Progenitor cell of endocrine pancreas (in vitro differentiated cells): ENCODE results near the gene MTX1. TPM values are rescaled to one million over a fixed set of nuclear protein-coding genes. Genes with fewer than 3 reads are reported as not detected.
"Not testable (repeated sequence)": the region's sequence is repeated elsewhere in the genome, so short reads cannot be mapped to it uniquely, and the experiment has no call there.

Experiments used
- DNase-seq: peaks from one replicate; pipeline ENCODE4 v3.0.0; 2021; ENCODE audit warnings: low spot score; ENCODE audit not compliant: unreplicated experiment
- H3K27ac Mint-ChIP-seq: 2 replicates; pipeline ENCODE4 v1.8.0; 2021; ENCODE audit warnings: mild to moderate bottlenecking, moderate library complexity, mixed read lengths
- H3K27me3 Mint-ChIP-seq: 2 replicates; pipeline ENCODE4 v1.8.0; 2021; ENCODE audit warnings: mixed read lengths
- H3K36me3 Mint-ChIP-seq: 2 replicates; pipeline ENCODE4 v1.8.0; 2022; ENCODE audit warnings: mixed read lengths; ENCODE audit not compliant: insufficient read depth
- H3K4me1 Mint-ChIP-seq: 2 replicates; pipeline ENCODE4 v1.8.0; 2021; ENCODE audit warnings: low read depth, mixed read lengths
- H3K4me3 Mint-ChIP-seq: 2 replicates; pipeline ENCODE4 v1.8.0; 2021; ENCODE audit warnings: low read depth, mild to moderate bottlenecking, moderate library complexity, mixed read lengths
- H3K9me3 Mint-ChIP-seq: 2 replicates; pipeline ENCODE4 v1.8.0; 2021; ENCODE audit warnings: low read depth, mixed read lengths
- total RNA-seq: library from RNA; stranded (reverse); gene quantifications from 2 replicates; pipeline ENCODE4 v1.2.1, GENCODE V29; 2021
- TF ChIP-seq, protein P1 (sequence below): fragments of 200-600 bp; sonication (generic); IDR thresholded peaks from one replicate; pipeline ENCODE4 v1.5.0; 2021; ENCODE audit warnings: antibody characterized with exemption, mild to moderate bottlenecking; ENCODE audit not compliant: unreplicated experiment

Gene MTX1
- total RNA-seq, 1 donor from 2014 or later, result 38.7 TPM

DNA sequence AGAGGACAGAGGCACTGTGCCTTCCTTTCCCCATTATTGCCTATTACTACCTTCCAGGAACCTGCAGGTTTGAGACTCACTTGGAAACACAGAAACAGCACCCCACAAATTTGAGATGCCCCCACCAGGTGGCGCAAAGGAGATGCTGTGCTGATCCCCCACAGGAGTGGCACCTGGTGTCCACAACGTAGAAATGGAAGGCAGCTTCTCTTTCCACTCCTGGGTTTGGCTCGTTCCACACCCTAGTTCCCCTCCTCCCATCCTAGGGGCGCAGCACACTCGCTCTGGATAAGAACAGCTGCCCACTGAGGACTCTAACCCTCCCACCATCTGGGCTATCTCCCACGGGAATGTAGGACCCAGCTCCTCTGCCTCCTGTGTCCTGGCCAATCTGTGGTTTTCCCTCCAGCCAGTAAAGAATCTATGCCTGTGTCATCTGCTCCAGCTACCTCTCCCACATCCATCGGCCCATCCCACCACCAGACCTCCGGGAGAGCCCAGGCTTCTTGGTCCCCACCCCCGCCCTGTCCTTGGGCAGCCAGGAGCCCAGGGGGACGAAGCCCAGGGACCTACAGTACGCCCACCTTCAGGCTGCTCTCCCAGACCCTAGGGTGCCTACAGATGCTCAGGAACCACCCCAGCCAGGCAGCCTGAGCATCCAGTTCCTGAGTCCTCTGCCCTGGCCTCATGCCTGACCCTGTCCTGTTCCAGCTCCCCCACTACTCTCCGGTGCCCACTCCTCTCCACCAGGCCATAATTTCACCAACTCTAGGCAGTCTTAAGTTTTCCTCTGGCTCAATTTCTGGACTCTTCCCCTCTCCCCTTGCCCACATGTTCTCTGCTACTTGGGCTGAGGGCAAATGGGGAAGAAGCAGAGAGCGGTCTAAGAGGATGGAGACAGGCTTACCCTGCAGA is 1.3 kb upstream of the MTX1 start:
- H3K27ac Mint-ChIP-seq, result peak overlapping the region; percentile 93
- H3K4me3 Mint-ChIP-seq, result peak overlapping the region; percentile 69
- no peaks in the 10 kb centered on the region for H3K9me3 Mint-ChIP-seq
- peaks cover 5% of the 10 kb centered on the region for H3K36me3 Mint-ChIP-seq
- H3K27me3 Mint-ChIP-seq, result no peaks in the 10 kb centered on the region
- DNase-seq, result peak; percentile 77
- TF ChIP-seq, protein P1, sequence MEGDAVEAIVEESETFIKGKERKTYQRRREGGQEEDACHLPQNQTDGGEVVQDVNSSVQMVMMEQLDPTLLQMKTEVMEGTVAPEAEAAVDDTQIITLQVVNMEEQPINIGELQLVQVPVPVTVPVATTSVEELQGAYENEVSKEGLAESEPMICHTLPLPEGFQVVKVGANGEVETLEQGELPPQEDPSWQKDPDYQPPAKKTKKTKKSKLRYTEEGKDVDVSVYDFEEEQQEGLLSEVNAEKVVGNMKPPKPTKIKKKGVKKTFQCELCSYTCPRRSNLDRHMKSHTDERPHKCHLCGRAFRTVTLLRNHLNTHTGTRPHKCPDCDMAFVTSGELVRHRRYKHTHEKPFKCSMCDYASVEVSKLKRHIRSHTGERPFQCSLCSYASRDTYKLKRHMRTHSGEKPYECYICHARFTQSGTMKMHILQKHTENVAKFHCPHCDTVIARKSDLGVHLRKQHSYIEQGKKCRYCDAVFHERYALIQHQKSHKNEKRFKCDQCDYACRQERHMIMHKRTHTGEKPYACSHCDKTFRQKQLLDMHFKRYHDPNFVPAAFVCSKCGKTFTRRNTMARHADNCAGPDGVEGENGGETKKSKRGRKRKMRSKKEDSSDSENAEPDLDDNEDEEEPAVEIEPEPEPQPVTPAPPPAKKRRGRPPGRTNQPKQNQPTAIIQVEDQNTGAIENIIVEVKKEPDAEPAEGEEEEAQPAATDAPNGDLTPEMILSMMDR, result peak; percentile 79
- peaks cover 19% of the 10 kb centered on the region for H3K4me1 Mint-ChIP-seq

DNA sequence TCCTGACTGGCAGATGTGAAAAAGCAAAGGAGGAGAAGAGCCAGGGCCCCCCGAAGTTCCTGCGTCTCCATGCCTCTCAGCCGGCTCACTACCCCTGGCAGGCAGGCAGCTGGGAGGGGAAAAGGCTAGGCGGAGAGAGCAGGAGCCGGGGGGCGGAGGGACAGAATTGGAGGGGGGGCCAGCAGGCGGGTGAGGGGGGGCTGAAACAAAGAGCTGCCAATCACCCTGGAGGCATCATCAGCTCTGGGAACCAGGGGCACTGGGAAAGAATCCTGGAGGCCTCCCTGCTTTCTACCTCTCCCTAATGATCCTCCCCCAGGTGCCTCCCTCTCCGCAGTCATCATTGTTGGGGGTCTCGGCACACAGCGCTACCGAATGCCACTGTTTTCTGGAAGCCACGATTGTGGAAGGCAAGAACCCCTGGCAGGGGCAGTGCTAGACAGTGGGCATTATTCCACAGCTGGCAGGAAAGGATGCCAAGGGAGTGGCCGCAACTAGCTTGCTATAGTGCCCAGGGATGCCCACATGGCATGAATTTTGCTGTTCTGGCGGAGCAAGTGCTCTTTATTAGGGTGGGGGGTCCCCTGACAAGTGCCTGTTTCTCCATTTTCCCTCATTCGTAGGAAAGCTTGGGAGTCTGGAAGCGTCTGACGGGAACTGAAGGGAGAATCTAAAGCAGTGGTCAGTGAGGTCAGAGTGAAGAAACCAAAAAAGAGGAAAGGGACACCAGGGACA is 522 bp upstream of the MTX1 start, which contains the start of gene THBS3:
TSS of gene THBS3 (minus strand) at position 92 of the 735 bp plus-strand sequence. CDS start at position 71, 21 bp downstream.
- DNase-seq, result no peak
- H3K36me3 Mint-ChIP-seq, result peaks cover 2% of the 10 kb centered on the region
- no peaks in the 10 kb centered on the region for H3K27me3 Mint-ChIP-seq
- no peaks in the 10 kb centered on the region for H3K9me3 Mint-ChIP-seq
- TF ChIP-seq, protein P1, result no peak
- peak within 1 kb of the TSS; percentile 95 for H3K27ac Mint-ChIP-seq
- H3K4me3 Mint-ChIP-seq, result peak within 1 kb of the TSS; percentile 90
- H3K4me1 Mint-ChIP-seq, result peaks cover 19% of the 10 kb centered on the region

DNA sequence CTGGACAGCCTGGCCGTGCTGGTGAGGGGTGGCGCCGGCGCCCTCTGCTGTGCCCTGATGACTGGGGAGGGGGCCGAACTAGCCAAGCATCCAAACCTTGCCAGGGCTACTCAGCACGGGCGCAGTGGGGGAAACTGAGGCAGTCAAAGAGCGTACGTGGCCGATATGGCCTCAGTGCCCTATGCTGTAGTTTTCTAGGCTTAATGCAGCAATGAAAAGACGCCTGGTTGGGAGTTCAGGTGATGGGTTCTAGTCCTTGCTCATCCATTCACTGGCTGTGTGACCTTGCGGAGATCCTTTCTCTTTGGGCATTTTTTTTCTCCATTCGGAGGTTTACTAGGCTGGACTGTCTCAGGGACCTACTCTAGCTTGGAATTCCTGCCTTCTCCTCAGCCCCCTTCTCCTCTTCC is 822 bp downstream of the MTX1 start:
- Mint-ChIP-seq H3K9me3 (no peaks in the 10 kb centered on the region), H3K36me3 (no peaks in the 10 kb centered on the region), H3K27ac (peak overlapping the region; percentile 97), H3K27me3 (no peaks in the 10 kb centered on the region), H3K4me1 (peaks cover 19% of the 10 kb centered on the region), H3K4me3 (peak overlapping the region; percentile 90)
- TF ChIP-seq, protein P1, result no peak
- no peak for DNase-seq

DNA sequence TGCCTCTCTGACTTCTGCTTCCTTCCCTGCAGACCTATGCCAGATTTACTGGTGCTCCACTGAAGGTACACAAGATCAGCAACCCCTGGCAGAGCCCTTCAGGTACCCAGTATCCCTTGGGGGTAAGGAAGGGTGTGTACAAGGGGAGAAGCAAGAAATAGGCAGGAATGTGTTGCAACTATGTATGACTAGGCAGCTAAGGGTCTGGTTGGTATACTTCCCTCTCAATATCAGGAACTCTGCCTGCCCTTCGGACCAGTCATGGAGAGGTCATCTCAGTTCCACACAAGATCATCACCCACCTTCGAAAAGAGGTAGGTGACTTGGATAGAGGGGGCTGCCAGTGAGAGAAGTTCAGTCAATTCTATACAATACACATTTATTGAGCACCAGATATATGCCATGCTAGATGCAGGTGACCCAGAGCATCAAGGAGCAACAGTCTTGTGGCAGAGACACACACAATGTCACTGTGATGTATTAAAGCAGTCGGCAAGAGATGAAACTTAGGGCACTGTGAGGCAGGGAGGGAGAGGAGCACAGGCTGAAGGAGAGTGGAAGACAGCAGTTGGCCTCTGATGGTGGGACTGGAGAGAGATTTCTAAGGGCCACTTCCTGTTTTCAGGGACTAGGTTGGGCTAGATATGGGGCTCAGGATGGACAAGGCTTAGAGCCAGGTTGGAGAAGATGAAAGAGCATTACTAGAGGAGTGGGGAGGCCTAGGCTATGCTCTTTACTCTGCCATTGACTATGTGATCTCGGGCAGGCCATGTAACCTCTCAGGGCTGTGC is 2.0 kb downstream of the MTX1 start:
- H3K4me1 Mint-ChIP-seq, result peaks cover 19% of the 10 kb centered on the region
- DNase-seq, result no peak
- TF ChIP-seq, protein P1, result no peak
- H3K4me3 Mint-ChIP-seq, result peak overlapping the region; percentile 22
- H3K36me3 Mint-ChIP-seq, result no peaks in the 10 kb centered on the region
- no peaks in the 10 kb centered on the region for H3K9me3 Mint-ChIP-seq
- H3K27ac Mint-ChIP-seq, result no peak overlapping the region
- H3K27me3 Mint-ChIP-seq, result no peaks in the 10 kb centered on the region

DNA sequence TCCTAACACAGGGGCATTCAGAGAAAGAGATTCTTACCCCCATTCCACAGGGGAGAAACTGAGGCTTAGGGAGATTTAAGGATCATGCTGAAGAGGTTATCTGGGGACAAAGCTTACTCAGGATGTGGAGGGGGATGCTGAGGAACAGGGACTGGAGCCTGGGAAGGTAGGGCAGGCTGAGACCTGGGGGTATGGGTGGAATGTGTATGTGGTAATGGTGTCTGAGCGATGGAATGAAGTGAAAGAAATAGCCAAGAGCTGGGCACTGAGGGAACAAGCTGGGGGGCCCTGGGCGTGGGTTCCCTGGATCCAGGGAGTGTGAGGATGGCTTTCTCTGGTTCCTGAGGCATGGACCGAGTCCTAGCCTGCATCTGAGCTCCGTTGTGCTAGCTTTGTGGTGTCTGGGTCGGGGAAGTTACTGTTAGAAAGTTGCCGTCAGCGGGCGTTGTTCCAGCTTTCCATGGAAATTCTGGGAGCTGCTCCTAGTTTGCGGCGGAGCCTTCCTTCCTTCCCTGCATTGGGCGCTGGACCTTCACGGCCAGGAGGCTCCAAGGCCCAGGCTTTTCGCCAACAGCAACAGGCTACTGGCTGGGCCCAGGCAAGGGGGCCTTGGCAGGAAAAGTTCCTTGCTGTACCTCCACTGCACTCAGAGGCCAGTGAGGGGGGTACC is 3.0 kb downstream of the MTX1 start:
- H3K36me3 Mint-ChIP-seq, H3K9me3 Mint-ChIP-seq, H3K27me3 Mint-ChIP-seq, H3K4me3 Mint-ChIP-seq, DNase-seq, H3K27ac Mint-ChIP-seq: not testable (repeated sequence)
- peaks cover 19% of the 10 kb centered on the region for H3K4me1 Mint-ChIP-seq

DNA sequence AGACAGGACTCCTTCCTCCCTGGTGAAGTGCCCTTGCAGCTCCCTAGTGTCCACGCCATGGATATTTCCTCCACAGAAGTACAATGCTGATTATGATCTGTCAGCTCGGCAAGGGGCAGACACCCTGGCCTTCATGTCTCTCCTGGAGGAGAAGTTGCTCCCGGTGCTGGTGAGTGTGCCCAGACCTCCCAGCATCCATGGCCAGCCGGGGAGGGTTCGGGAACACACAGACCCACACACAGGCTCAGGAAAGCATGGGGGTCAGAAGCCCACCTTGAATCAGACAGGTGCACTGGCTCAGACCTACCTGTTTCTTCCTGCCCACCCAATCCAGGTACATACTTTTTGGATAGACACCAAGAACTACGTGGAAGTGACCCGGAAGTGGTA is 3.6 kb downstream of the MTX1 start:
- H3K36me3 Mint-ChIP-seq, DNase-seq, H3K4me3 Mint-ChIP-seq, H3K27me3 Mint-ChIP-seq, H3K27ac Mint-ChIP-seq, H3K9me3 Mint-ChIP-seq: not testable (repeated sequence)
- peaks cover 15% of the 10 kb centered on the region for H3K4me1 Mint-ChIP-seq

DNA sequence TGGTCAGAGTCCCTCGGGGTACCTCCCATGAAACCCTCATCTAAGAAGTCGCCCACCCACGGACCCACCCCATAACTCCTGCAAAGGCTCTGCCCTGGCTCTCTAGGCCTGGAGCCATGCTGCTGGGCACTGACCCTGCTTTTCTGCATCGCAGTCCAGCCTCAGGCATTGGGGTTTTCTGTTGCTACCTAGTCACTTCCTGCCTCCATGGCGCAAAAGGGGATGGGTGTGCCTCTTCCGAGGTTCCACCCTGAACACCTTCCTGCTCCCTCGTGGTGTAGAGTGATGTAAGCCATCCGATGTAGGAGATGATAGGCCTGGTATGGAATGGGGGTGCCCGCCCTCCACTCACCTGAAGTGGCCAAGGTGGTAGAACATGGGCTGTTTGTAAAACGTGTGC is 6.2 kb downstream of the MTX1 start:
- H3K4me3 Mint-ChIP-seq, H3K36me3 Mint-ChIP-seq, DNase-seq, H3K4me1 Mint-ChIP-seq, H3K27me3 Mint-ChIP-seq, H3K27ac Mint-ChIP-seq, H3K9me3 Mint-ChIP-seq: not testable (repeated sequence)
